Measurements from ENCODE around the gene PACRG. TPM values are rescaled to one million over a fixed set of nuclear protein-coding genes. Genes with fewer than 3 reads are reported as not detected.

PACRG gene
- total and polyA plus RNA-seq, 2 of the 13 experiments (the other 11 are each of a cell fraction or from before 2014, with no cell fraction given): 0.13 TPM; not detected in 1

DNA sequence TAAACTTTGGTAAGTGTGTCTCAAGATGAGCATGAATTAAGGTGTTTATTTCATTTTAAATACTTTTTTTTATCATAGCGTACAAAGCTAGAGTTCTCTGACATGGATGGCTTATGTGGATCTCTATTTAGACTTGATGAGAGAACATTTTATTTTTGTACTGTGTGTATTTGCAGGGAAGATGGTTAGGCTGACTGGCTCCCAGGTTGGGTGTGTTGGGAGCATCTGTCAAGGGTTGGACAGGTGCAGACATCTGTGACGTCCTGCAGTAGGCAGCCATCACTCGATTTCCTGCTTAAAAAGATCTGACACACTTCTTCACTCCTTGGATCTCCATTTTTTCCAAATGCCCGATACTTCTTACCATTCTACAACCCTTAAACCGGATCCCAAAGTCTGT lies 464.8 kb downstream of the PACRG start:
- intact Hi-C loops (cut with micrococcal nuclease; ENCODE audit: unreplicated experiment) (no loop called here), in situ Hi-C loops (cut with HindIII; ENCODE audit: extremely low pct_ligation_motif_present, low pct_unique_long_range_greater_than_20kb) (loop anchor here (25.0 kb wide), 1 partner anchor 920 kb away; no protein-coding TSS in a partner anchor)
- DNase-seq (ENCODE audit: low spot score) (no peak), FAIRE-seq (no peak), ATAC-seq (no peak)
- ChIA-PET CTCF (ENCODE audit: low intra/inter-chr PET ratio, low total read pairs) (no interaction called here), POLR2A (no interaction called here)
- no peaks in the 10 kb centered on the region for H4K20me1 ChIP-seq (ENCODE audit: insufficient read depth, low read length)
- WGBS (ENCODE audit: low lambda C conversion rate): 18% methylated on average over 5 of the region's 5 CpGs
- no peak overlapping the region for H3K27ac ChIP-seq (ENCODE audit: extremely low read length, insufficient read depth, low read length)
- H3K9ac ChIP-seq (ENCODE audit: insufficient read depth, low read depth, low read length): no peak overlapping the region
- no peaks in the 10 kb centered on the region for H3K36me3 ChIP-seq (replicated peaks in 1 of 2; ENCODE audit: control insufficient read depth in 1 of 2, insufficient read depth in 2 of 2, low read length in 2 of 2)
- no peak for TF ChIP-seq ZBTB7B (CRISPR knock-in tag; IDR thresholded peaks at IDR 0.05)
- TF ChIP-seq EZH2 (conservative IDR thresholded peaks at IDR 0.05; ENCODE audit: low read depth, low read length): no peak
- no peak for TF ChIP-seq KAT8 (CRISPR knock-in tag; IDR thresholded peaks at IDR 0.05)
- TF ChIP-seq, protein P1, sequence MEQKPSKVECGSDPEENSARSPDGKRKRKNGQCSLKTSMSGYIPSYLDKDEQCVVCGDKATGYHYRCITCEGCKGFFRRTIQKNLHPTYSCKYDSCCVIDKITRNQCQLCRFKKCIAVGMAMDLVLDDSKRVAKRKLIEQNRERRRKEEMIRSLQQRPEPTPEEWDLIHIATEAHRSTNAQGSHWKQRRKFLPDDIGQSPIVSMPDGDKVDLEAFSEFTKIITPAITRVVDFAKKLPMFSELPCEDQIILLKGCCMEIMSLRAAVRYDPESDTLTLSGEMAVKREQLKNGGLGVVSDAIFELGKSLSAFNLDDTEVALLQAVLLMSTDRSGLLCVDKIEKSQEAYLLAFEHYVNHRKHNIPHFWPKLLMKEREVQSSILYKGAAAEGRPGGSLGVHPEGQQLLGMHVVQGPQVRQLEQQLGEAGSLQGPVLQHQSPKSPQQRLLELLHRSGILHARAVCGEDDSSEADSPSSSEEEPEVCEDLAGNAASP (CRISPR knock-in tag; IDR thresholded peaks at IDR 0.05; ENCODE audit: borderline replicate concordance): no peak
- no peak overlapping the region for H3K4me3 ChIP-seq (replicated peaks in 1 of 3; ENCODE audit: insufficient read depth in 1 of 3, low read depth in 2 of 3, low read length in 3 of 3)
- peaks cover 8% of the 10 kb centered on the region; the same call in 1 of the 2 replicates for H3K4me1 ChIP-seq (ENCODE audit: insufficient read depth, low read length)
- H3K4me2 ChIP-seq (ENCODE audit: low read depth, low read length): no peak overlapping the region
- H3K27me3 ChIP-seq (ENCODE audit: control insufficient read depth in 1 of 2, insufficient read depth in 2 of 2, low read length in 2 of 2): peaks cover 0 to 58% of the 10 kb centered on the region in 2 experiments; a peak in 2 of 5 replicates
- no peak overlapping the region for H2AFZ ChIP-seq (ENCODE audit: low read length)
- no peaks in the 10 kb centered on the region for H3K9me3 ChIP-seq (ENCODE audit: low read length)
- BruUV-seq (replicated peaks): no TSS peak
- no peaks in the 10 kb centered on the region for H3K79me2 ChIP-seq (ENCODE audit: insufficient read depth, low read length)

DNA sequence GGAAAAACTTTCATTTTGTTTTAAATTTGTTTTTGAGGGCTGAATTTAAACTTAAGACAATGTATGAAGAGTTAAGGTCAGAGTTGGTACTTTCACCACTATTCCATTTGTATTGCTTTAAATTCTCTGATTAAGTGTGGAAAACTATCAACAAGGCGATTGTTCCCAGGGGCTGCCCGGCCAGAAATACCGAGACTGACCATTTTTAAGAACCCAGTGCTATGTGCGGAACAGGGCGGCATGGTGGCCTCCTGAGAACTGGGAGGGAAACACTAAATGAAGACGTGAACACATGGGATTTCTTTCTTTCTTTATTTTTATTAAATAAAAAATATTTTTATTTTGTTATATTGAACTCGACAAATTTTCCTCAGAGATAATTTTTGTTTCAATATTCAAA lies 465.6 kb downstream of the PACRG start:
- H3K4me3 ChIP-seq (replicated peaks in 1 of 3; ENCODE audit: insufficient read depth in 1 of 3, low read depth in 2 of 3, low read length in 3 of 3): no peak overlapping the region
- in situ Hi-C loops (cut with HindIII; ENCODE audit: extremely low pct_ligation_motif_present, low pct_unique_long_range_greater_than_20kb) (loop anchor here (25.0 kb wide), 1 partner anchor 919 kb away; no protein-coding TSS in a partner anchor), intact Hi-C loops (cut with micrococcal nuclease; ENCODE audit: unreplicated experiment) (no loop called here)
- no peak for FAIRE-seq
- H4K20me1 ChIP-seq (ENCODE audit: insufficient read depth, low read length): no peaks in the 10 kb centered on the region
- no peak for TF ChIP-seq TOE1 (CRISPR knock-in tag; IDR thresholded peaks at IDR 0.05)
- no peak for TF ChIP-seq SYNCRIP (IDR thresholded peaks at IDR 0.05; ENCODE audit: insufficient read depth, low read depth, low read length)
- TF ChIP-seq, protein P2, sequence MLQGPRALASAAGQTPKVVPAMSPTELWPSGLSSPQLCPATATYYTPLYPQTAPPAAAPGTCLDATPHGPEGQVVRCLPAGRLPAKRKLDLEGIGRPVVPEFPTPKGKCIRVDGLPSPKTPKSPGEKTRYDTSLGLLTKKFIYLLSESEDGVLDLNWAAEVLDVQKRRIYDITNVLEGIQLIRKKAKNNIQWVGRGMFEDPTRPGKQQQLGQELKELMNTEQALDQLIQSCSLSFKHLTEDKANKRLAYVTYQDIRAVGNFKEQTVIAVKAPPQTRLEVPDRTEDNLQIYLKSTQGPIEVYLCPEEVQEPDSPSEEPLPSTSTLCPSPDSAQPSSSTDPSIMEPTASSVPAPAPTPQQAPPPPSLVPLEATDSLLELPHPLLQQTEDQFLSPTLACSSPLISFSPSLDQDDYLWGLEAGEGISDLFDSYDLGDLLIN (CRISPR knock-in tag; IDR thresholded peaks at IDR 0.05; ENCODE audit: borderline replicate concordance): no peak
- TF ChIP-seq ZNF737 (CRISPR knock-in tag; IDR thresholded peaks at IDR 0.05; ENCODE audit: borderline replicate concordance): no peak
- H3K9me3 ChIP-seq (ENCODE audit: low read length): no peaks in the 10 kb centered on the region
- POLR2A ChIA-PET: no interaction called here
- no peak overlapping the region for H3K9ac ChIP-seq (ENCODE audit: insufficient read depth, low read depth, low read length)
- peaks cover 8% of the 10 kb centered on the region; the same call in 1 of the 2 replicates for H3K4me1 ChIP-seq (ENCODE audit: insufficient read depth, low read length)
- no TSS peak for BruUV-seq (replicated peaks)
- no peak for DNase-seq (ENCODE audit: low spot score)
- H3K27me3 ChIP-seq (ENCODE audit: control insufficient read depth in 1 of 2, insufficient read depth in 2 of 2, low read length in 2 of 2): peaks cover 0 to 51% of the 10 kb centered on the region in 2 experiments; a peak in 2 of 5 replicates
- ATAC-seq: no peak
- no peaks in the 10 kb centered on the region for H3K79me2 ChIP-seq (ENCODE audit: insufficient read depth, low read length)
- CTCF ChIA-PET (ENCODE audit: low intra/inter-chr PET ratio, low total read pairs): no interaction called here
- no peak overlapping the region for H2AFZ ChIP-seq (ENCODE audit: low read length)
- WGBS (ENCODE audit: low lambda C conversion rate): 45% methylated on average over 7 of the region's 7 CpGs
- no peaks in the 10 kb centered on the region for H3K36me3 ChIP-seq (replicated peaks in 1 of 2; ENCODE audit: control insufficient read depth in 1 of 2, insufficient read depth in 2 of 2, low read length in 2 of 2)
- no peak overlapping the region for H3K27ac ChIP-seq (ENCODE audit: extremely low read length, insufficient read depth, low read length)
- no peak overlapping the region for H3K4me2 ChIP-seq (ENCODE audit: low read depth, low read length)
